Endodermal cell (in vitro differentiated cells): Measurements from ENCODE around the gene ARHGAP8. TPM values are rescaled to one million over a fixed set of nuclear protein-coding genes. Genes with fewer than 3 reads are reported as not detected.
"Not testable (repeated sequence)": the region's sequence is repeated elsewhere in the genome, so short reads cannot be mapped to it uniquely, and the experiment has no call there.

ENCODE experiments used
- DNase-seq: peaks from one replicate; pipeline ENCODE4 v3.0.0-alpha.2; 2017
- H3K27ac ChIP-seq: 2 replicates; pipeline ENCODE4 v1.5.1; 2013; ENCODE audit warnings: mild to moderate bottlenecking, low read depth, low read length, moderate library complexity
- H3K27me3 ChIP-seq: 2 replicates; pipeline ENCODE4 v1.6.1; 2013; ENCODE audit warnings: mild to moderate bottlenecking, low read length, moderate library complexity; ENCODE audit not compliant: insufficient read depth, control insufficient read depth, poor library complexity, severe bottlenecking
- H3K36me3 ChIP-seq: 2 replicates; pipeline ENCODE4 v1.7.0; 2013; ENCODE audit warnings: mild to moderate bottlenecking, low read length, moderate library complexity; ENCODE audit not compliant: control insufficient read depth, insufficient read depth
- H3K4me1 ChIP-seq: one replicate; pipeline ENCODE4 v1.7.0; 2013; ENCODE audit warnings: low read length; ENCODE audit not compliant: control insufficient read depth, insufficient read depth
- H3K4me3 ChIP-seq: 2 replicates; pipeline ENCODE4 v1.5.1; 2013; ENCODE audit warnings: mild to moderate bottlenecking, low read length, moderate library complexity
- H3K9ac ChIP-seq: 2 replicates; pipeline ENCODE4 v1.6.1; 2013; ENCODE audit warnings: mild to moderate bottlenecking, low read length, moderate library complexity; ENCODE audit not compliant: poor library complexity, severe bottlenecking; ENCODE audit errors: extremely low read depth
- H3K9me3 ChIP-seq: 2 replicates; pipeline ENCODE4 v1.6.1; 2013; ENCODE audit warnings: mild to moderate bottlenecking, low read length, moderate library complexity; ENCODE audit not compliant: control insufficient read depth
- H3K27ac Mint-ChIP-seq: 2 replicates; pipeline ENCODE4 v1.8.0; 2020; ENCODE audit warnings: mixed read lengths
- H3K27me3 Mint-ChIP-seq: 2 replicates; pipeline ENCODE4 v1.8.0; 2021; ENCODE audit warnings: mild to moderate bottlenecking, mixed read lengths; ENCODE audit not compliant: insufficient read depth
- H3K36me3 Mint-ChIP-seq: 2 replicates; pipeline ENCODE4 v1.8.0; 2020; ENCODE audit warnings: low read depth, mixed read lengths
- H3K4me1 Mint-ChIP-seq: 2 replicates; pipeline ENCODE4 v1.8.0; 2020; ENCODE audit warnings: mixed read lengths
- H3K4me3 Mint-ChIP-seq: 2 replicates; pipeline ENCODE4 v1.8.0; 2020; ENCODE audit warnings: mild to moderate bottlenecking, moderate library complexity, mixed read lengths
- H3K9me3 Mint-ChIP-seq: 2 replicates; pipeline ENCODE4 v1.8.0; 2020; ENCODE audit warnings: mild to moderate bottlenecking, mixed read lengths
- CTCF ChIP-seq: fragments of 200-600 bp; sonication (generic); conservative IDR thresholded peaks from 2 replicates; pipeline ENCODE4 v1.5.0; 2021; ENCODE audit warnings: antibody characterized with exemption, mild to moderate bottlenecking
- WGBS, 2 experiments: methylation state at CpG; one replicate each; pipeline versions ENCODE4 v1.1.5 to v1.1.7; 2013; ENCODE audit warnings: missing lambda C conversion rate in 2 of 2, mixed read lengths in 1 of 2; ENCODE audit not compliant: insufficient coverage in 1 of 2, insufficient read length in 1 of 2; 5-methylcytosine and 5-hydroxymethylcytosine counted together
- total RNA-seq, 2 donors: library from RNA; stranded (reverse); fragmentation: NEBNext Ultra II Directional in 1 of 2; extraction: Animal tissue kit (Norgen Biotek cat#: 25700) in 1 of 2; gene quantifications; 2 replicates in 1 of 2; 3 replicates in 1 of 2; pipeline ENCODE4 v1.2.1, GENCODE V29; 2021

ARHGAP8 gene
- total RNA-seq, 2 donors from 2014 or later = 45.2 to 51.3 TPM

GRCh38 chr22:44743804-44744211 is 8.6 kb upstream of the ARHGAP8 start:
- 72 to 85% methylated on average over 5 to 7 of the region's 7 CpGs for WGBS, 2 experiments
- no peaks in the 10 kb centered on the region for H3K9me3 Mint-ChIP-seq
- H3K36me3 ChIP-seq = no peaks in the 10 kb centered on the region
- H3K4me1 Mint-ChIP-seq = peaks cover 19% of the 10 kb centered on the region
- no peak for TF ChIP-seq CTCF
- no peak overlapping the region for H3K9ac ChIP-seq
- H3K27me3 ChIP-seq = no peaks in the 10 kb centered on the region
- H3K27ac Mint-ChIP-seq = no peak overlapping the region
- H3K9me3 ChIP-seq = no peaks in the 10 kb centered on the region
- H3K4me3 ChIP-seq = no peak overlapping the region
- no peak for DNase-seq
- H3K27me3 Mint-ChIP-seq = peaks cover 24% of the 10 kb centered on the region
- H3K4me3 Mint-ChIP-seq = no peak overlapping the region
- no peaks in the 10 kb centered on the region for H3K36me3 Mint-ChIP-seq
- peaks cover 12% of the 10 kb centered on the region for H3K4me1 ChIP-seq
- H3K27ac ChIP-seq = no peak overlapping the region

DNA sequence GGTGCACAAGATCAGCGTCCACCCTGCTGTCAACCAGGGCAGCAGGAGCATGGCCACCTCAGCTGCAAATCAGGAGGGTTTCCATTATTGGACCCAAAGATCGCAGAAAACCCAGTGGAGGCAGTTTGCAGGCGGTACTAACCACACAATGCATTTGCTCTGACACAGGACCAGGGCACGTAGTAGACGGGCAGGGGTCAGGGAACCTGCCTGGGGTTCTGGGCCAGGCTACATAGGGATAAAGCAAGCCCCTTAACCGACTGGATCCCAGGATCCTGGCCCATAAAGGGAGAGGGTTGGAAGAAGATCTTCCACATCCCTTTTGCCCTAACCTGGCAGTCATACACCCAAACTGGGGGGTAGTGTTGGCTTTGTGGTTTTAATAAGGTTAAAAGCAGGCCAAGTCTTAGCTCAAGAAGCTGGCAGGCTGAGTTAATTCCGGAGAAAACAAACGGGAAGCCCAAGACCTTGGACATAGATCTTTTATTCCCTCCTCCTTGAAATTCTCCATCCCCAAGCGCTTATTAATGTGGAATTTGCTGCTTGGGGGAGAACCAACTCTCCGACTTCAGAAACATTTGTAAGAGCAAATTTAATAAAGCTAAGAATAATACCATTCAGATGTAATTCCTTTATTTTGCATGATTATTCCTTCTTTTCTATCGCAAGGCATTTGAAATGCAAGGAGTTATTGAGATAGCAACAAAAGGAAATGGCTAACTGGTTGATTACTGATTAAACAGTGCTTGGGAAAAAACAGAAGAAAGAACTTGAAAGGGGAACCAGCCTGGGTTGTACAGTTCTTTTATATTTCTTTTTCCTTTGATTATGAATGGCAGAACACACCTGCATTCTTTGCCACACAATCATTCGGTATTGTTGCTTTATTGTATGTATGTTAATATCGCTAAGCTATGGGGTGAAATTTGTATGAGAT is 6.3 kb upstream of the ARHGAP8 start:
- Histone ChIP-seq H3K9ac (peak overlapping the region; percentile 4), H3K4me3 (no peak overlapping the region), H3K27me3 (no peaks in the 10 kb centered on the region), H3K4me1 (peaks cover 12% of the 10 kb centered on the region), H3K36me3 (no peaks in the 10 kb centered on the region), H3K27ac (no peak overlapping the region), H3K9me3 (no peaks in the 10 kb centered on the region)
- peaks cover 21% of the 10 kb centered on the region for H3K27me3 Mint-ChIP-seq
- no peak for DNase-seq
- H3K9me3 Mint-ChIP-seq = peaks cover 6% of the 10 kb centered on the region
- H3K4me3 Mint-ChIP-seq = no peak overlapping the region
- H3K36me3 Mint-ChIP-seq = no peaks in the 10 kb centered on the region
- no peak for TF ChIP-seq CTCF
- H3K27ac Mint-ChIP-seq = peak overlapping the region; percentile 94
- WGBS, 2 experiments = 84 to 91% methylated on average over 6 to 13 of the region's 13 CpGs
- peaks cover 19% of the 10 kb centered on the region for H3K4me1 Mint-ChIP-seq

- Mint-ChIP-seq H3K4me1 (peaks cover 19% of the 10 kb centered on the region), H3K27me3 (peaks cover 18% of the 10 kb centered on the region)
- DNase-seq, H3K27me3 ChIP-seq, H3K36me3 ChIP-seq, H3K9me3 Mint-ChIP-seq, H3K4me3 Mint-ChIP-seq, H3K27ac Mint-ChIP-seq, H3K9ac ChIP-seq, H3K4me3 ChIP-seq, H3K36me3 Mint-ChIP-seq, H3K9me3 ChIP-seq, H3K27ac ChIP-seq: not testable (repeated sequence)
- H3K4me1 ChIP-seq = peaks cover 12% of the 10 kb centered on the region
- 93 to 94% methylated on average over 3 to 4 of the region's 4 CpGs for WGBS, 2 experiments
Measured at GRCh38 chr22:44747784-44748127, 4.6 kb upstream of the ARHGAP8 start.
